CD1c-positive myeloid dendritic cell (primary cell): ENCODE results near the gene KIF26B.
"Not testable (repeated sequence)": the region's sequence is repeated elsewhere in the genome, so short reads cannot be mapped to it uniquely, and the experiment has no call there.

Experiments used
- DNase-seq: peaks from one replicate; pipeline ENCODE4 v3.0.0-alpha.2; 2016; ENCODE audit errors: extremely low spot score

KIF26B gene

GRCh38 chr1:245651093-245651492, 496.3 kb downstream of the KIF26B start:
- no peak for DNase-seq

- no peak for DNase-seq
These were observed 497.3 kb downstream of the KIF26B start for GRCh38 chr1:245652116-245652515.

DNA sequence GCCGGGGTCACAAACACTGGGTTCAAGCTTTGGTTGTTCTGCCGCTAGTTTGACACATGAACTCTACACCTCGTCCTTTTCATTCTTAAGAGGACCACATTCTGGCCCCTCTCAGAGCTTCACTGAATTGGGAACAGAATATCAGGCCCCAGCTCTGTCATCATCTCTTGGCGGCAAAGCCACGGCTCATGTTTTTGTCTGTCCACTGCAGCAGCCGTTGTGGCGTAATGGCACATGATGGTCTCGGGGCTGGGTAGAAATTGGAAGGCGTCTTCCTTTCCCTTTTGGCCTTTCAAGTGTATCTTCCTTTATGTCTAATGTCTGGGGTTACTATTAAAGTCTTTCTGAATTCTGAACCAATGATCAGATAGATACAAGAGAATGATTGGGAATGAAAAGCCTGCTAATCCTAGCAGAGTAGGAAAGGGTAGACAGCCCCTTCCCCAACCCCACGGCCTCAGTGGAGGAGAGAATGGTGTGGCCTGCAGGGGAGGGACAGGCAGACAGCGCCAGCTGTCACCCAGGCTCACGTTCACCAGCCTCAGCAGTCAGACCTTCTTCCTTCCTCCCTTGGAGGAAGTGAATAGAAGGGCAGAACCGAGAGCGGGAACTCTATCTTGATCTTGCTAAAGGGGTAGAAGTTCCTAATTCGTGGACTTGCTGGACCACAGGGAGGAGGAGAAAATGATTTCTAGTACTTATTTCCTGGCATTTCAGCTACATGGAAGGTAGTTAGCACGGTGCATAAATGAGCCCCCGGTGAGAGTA, 498.1 kb downstream of the KIF26B start:
- peak; percentile 5 for DNase-seq

- no peak for DNase-seq
These were observed 499.8 kb downstream of the KIF26B start for GRCh38 chr1:245654460-245655050.

DNA sequence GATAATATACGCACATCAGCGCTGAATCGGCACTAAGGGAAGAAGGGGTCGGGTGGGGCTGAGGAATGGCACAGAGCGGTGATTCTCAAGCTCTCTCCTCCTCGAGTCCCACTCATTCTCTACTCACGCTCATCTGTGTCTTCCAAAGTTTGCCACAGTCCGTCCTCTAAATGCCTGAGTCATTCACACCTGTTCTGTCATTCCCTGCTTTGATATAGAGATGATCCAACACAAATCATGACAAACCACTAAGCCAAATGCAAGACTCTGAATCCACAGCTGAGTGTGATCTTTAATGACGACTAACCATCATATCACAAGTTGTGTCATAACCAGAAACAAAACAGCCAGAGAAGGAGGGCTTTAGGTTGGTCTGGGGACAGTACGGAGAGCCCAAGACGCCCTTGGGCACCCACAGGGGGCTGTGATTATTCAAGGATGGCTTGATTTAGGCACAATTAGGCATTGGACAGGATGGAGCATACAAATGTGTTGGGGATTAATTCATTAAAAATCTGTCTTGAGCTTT, 501.5 kb downstream of the KIF26B start:
- no peak for DNase-seq

- no peak for DNase-seq
These were observed 502.6 kb downstream of the KIF26B start for GRCh38 chr1:245657371-245657770.

DNA sequence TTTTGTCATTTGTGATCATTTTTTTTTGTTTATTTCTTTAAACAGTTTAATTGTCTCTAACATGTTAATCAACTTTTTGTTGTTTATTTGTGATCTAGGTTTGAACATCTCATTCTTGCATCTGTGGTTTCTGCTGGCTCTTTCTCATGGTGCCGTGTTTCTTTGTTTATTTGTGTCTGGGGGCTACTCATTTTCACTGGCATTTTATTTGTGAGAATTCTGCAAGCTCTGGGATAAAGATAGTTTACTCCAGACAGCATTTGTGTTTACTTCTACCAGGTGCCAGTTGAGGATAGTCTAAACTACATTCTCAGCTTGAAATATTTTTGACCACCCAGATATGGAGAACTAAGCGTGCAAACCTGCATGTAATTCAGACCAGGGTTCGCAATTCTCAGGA, 508.6 kb downstream of the KIF26B start:
- DNase-seq: no peak

- no peak for DNase-seq
These were observed 509.1 kb downstream of the KIF26B start for GRCh38 chr1:245663841-245664240.

- DNase-seq: no peak
These were observed 511.6 kb downstream of the KIF26B start for GRCh38 chr1:245666412-245666811.

GRCh38 chr1:245671349-245671748, 516.6 kb downstream of the KIF26B start:
- DNase-seq: no peak

DNA sequence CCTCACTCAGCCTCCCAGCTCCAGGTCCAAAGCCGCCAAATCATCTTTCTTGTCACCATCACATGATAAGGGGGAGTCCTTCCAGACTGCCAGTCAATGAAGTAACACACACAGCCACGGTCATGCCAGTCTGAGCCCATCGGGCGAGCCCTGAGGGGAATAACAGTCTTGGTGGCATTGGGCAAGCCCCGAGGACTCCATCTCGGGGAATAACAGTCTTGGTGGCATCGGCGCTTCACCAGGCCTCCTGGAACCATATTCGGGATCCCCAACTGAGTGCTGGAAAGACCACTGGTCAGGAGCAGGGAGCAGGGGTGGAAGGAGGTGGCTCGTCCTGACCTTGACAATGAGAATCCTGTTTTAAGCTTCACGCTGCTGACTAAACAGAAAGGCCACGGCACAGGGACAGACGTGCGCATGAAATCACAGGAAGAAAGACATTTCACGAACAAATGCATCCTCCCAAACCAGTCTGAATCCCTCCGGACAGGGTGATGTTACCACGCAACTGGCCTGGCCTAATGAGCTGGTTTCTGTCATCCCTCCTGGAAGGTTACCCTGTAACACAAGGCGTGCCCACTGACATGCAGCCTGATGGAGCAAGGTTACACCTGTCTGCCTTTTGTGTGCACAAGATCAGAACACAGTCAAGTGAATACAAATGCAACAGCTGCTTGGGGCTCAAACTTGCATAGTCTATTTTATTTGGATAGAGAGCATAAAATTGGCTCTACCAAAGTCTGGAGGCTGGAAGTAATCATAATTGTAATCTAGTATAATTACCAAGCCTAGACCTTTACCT, 517.4 kb downstream of the KIF26B start:
- DNase-seq: no peak

DNA sequence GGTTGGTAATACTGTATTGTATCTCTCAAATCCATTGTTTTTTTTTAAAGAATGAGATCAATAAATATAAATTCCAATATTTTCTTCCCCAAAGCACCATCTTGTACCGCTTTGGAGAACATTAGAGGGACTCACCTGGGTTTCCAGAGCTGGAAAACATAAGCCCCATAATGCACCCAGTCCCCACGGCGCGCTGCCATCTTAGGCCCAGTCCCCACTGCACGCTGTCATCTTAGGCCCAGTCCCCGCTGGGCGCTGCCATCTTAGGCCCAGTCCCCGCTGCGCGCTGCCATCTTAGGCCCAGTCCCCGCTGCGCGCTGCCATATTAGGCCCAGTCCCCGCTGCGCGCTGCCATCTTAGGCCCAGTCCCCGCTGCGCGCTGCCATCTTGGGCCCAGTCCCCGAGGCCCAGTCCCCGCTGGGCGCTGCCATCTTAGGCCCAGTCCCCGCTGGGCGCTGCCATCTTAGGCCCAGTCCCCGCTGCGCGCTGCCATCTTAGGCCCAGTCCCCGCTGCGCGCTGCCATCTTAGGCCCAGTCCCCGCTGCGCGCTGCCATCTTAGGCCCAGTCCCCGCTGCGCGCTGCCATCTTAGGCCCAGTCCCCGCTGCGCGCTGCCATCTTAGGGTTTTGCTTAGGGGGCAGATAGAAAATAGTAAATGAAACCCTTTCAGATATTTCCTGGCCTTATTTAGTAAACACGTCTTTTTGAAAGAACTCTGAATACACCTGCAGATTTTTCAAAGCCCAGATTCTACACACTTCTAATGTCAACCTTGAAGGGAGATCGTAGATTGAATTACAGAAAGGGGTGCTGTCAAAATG, 518.3 kb downstream of the KIF26B start:
- DNase-seq: not testable (repeated sequence)

DNA sequence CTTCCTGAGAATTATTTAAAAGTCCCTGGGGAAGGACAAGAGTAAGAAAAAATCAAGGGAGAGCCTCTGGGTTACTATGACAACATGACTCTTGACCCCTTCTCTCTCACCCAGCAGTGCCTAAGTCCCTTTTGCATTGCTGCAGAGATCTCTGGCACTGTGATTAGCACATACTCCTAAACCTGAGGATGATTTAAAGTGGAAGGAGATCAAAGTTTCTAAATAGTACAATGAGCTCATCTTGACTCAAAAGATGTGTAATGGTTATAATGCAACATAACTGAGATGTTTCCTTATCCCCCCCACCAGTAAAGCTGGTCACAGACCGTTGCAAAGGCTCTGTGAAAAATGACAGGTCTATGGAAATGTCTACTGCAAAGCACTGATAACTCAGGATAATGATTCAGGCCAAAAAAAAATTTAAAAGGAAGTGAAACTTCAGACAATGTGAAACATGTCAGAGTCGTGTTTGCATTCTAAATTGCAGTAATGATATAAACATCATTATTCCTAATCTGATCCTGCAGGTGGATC, 519.2 kb downstream of the KIF26B start:
- DNase-seq: peak; percentile 65

GRCh38 chr1:245677461-245678240, 522.9 kb downstream of the KIF26B start:
- no peak for DNase-seq

DNA sequence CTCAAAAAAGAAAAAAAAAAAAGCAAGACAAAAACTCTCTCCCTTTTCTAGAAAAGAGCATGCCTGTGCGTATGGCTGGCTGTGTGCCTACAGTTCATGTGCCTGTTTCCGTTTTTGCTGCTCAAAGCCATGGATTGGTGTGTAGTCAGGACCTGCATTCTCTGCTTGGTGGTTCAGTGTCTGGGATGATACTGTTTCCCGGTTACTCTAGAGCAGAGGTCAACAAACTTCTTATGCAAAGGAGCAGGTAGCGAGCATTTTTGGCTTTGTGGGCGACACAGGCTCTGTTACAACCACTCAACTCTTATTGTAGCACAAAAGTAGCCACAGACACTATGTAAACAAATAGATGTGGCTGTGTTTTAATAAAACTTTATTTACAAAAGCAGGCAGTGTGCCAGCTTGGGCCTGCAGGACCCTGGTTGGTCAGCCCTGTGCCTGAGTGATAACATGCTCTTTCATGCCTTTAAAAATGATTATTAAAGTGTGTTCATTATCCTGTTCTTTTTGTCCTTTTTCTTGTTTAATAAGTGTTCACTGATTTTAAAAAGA, 524.2 kb downstream of the KIF26B start:
- DNase-seq: no peak

DNA sequence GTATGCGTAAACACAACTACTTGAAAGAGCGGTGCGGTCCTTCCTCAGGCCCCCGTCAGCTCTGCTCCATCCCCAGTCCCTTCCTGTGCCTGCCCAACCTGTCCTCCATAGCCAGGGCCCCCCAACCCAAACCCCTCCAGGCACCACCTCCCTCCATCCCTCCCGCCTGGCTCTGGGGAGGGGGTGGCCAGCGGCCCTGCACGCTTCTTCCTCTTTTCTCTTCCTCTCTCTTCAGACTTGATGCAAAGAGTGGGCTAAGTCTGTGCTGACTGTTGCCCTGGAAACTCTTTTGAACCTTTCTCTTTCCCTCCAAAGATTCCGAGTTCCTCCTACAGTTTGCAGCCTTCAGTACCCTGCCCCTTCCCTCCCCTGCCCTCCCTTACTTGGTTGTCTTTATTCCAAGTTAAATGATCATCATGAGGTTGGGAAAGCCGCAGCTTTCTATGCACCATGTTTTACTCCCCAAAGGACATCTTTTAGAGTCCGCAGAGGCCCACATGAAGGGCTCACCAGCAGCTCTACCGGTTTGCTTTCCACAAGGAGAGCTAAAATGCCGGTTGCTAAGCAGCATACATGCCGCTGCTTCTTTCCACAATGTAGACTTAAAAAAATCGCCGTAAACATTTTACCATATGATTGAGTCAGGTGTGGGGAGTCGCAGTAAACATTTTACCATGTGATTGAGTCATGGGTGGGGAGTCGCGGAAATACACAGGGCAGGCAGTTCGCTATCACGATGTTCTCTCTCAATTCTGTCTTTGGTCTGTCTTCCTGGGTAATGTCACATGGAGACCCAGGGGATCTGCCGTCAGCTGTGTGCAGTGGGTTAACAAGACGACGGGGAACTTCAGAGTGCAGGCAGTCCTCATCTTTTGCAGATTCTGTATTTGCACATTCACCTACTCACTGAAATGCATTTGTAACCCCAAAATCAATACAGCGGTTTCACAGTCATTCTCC, 525.3 kb downstream of the KIF26B start:
- DNase-seq: peak; percentile 41

DNA sequence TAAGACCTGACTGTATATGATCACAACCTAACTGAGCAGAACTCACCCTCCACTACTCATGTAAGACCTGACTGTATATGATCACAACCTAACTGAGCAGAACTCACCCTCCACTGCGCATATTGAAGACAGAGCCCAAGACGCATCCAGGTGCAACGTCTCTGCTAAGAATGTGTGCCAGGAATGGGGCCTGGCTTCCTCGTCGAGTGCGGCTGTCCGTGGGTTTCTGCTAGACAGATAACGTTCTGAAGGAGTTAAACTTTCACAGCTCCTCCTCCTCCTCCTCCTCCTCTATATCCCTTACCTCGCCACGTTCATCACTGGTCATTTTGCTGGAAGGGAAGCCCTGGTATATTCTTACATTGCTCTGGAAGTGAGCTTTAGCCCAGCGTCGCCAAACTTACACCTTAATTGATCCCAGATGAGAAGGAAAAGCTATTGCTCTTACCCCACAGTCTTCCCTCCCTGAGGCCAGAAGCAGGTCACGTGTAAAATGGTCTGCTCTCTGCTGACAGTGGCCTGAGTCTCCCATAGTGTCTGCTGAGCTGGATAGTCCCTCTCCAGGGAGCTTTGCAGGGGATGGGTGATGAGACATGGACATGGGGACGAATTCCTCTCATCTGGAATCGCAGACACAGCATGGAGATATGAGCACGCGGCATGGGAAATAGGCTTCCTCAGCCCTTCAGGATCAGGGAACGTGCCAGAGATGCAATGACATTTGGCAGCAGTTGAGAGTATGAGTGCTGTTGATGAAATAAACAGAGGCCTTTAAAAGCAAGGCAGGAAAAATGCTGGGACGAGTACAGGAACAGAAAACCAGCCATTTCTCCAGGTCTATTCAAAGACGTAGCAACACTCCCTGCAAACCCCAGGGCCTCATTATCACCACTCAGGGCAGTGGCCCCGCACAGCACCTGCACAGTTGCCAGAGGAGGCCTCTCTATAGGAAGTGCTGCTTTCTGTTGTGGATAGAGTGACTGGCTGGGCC, 528.1 kb downstream of the KIF26B start:
- no peak for DNase-seq

DNA sequence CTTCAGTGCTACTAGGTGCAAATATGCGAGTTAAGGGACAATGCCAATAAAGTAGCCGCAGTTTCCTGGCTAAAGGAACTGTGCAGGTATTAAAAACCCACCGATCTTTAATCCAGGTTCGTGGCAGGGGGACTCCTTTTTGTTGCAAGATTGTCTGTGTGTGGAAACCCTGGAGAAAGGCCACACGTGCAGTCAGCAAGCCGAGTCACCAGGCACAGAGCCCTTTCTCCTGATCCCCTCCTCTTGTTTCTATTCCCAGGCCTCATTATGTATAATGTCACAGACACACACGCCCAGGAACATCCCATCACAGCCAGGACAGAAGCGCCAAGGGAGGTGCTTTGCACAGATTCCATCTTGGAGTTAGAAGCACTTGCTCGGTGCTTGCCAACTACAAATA, 528.9 kb downstream of the KIF26B start:
- DNase-seq: no peak
